Testis (tissue), 3 donors: ENCODE results near the gene DNAH9. TPM values are rescaled to one million over a fixed set of nuclear protein-coding genes. Genes with fewer than 3 reads are reported as not detected.
"Not testable (repeated sequence)": the region's sequence is repeated elsewhere in the genome, so short reads cannot be mapped to it uniquely, and the experiment has no call there.

Experiments
- DNase-seq: peaks from one replicate; pipeline ENCODE4 v3.0.0-alpha.2; 2019
- H3K27ac ChIP-seq, 2 donors: fragments of 200-600 bp; sonication (generic); one replicate each; pipeline ENCODE4 v1.5.1; 2019
- H3K27me3 ChIP-seq: fragments of 200-600 bp; sonication (generic); one replicate; pipeline ENCODE4 v1.5.1; 2019
- H3K36me3 ChIP-seq: fragments of 200-600 bp; sonication (generic); one replicate; pipeline ENCODE4 v1.5.1; 2017; ENCODE audit warnings: low read depth; ENCODE audit errors: missing control alignments
- H3K4me1 ChIP-seq: fragments of 200-600 bp; sonication (generic); one replicate; pipeline ENCODE4 v1.5.1; 2019
- H3K4me3 ChIP-seq, 2 donors: fragments of 200-600 bp; sonication (generic); one replicate each; pipeline ENCODE4 v1.5.1; 2017 to 2019
- H3K9me3 ChIP-seq: fragments of 200-600 bp; sonication (generic); one replicate; pipeline ENCODE4 v1.5.1; 2017
- POLR2A ChIP-seq: fragments of 450-650 bp; IDR thresholded peaks from one replicate; pipeline ENCODE4 v1.6.1; 2017; ENCODE audit warnings: antibody characterized with exemption, mild to moderate bottlenecking, moderate library complexity
- WGBS, 2 donors: methylation state at CpG; one replicate each; pipeline ENCODE4 v1.1.5; 2018; 5-methylcytosine and 5-hydroxymethylcytosine counted together
- intact Hi-C: fragments of 100-400 bp; cut with DNase I; formaldehyde crosslinking; loops from one replicate; pipeline ENCODE4 v1.15.1; 2023; ENCODE audit warnings: low total_unique reads
- polyA plus RNA-seq: library from polyadenylated mRNA; stranded (reverse); fragments of 350-450 nt; fragmentation: Illumina TruSeq; extraction: RNeasy Lipid Tissue Mini Kit (QIAGEN cat#74804); gene quantifications from one replicate; pipeline ENCODE4 v1.2.3, GENCODE V29; 2014; ENCODE audit warnings: low read depth, low replicate concordance; ENCODE audit not compliant: insufficient read depth
- total RNA-seq, 2 donors: library from RNA; depleted of rRNA; stranded (reverse); fragments of >200 nt; gene quantifications; one replicate each; pipeline ENCODE4 v1.2.3, GENCODE V29; 2016
- TF ChIP-seq, protein P1 (sequence below), 3 experiments: fragments of 450-650 bp in 2 of 3; fragments of 200-600 bp in 1 of 3; sonication (generic) in 1 of 3; IDR thresholded peaks; one replicate each; pipeline ENCODE4 v1.5.1; 2016 to 2019; ENCODE audit warnings: antibody characterized with exemption in 3 of 3, mild to moderate bottlenecking in 2 of 3, moderate library complexity in 1 of 3

DNAH9 gene
- total and polyA plus RNA-seq, 3 donors from 2014 or later = 15.4 to 22.9 (median 19.4) TPM

DNA sequence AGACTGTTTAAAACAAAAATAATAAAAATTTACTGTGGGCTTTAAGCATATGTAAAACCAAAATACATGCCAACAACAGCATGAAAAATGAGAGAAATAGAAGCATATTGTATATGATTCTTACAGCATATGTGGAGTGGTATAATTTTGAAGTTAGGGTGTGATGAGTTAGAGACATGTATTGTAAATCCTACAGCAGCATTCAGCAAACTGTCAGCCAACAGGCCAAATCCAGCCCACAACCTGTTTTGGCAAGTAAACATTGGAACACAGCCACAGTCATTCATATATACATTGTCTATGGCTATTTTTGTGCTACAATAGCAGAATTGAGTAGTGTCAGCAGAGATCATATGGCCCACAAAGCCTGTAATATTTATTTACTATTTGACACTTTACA, 356.7 kb downstream of the DNAH9 start:
- no peaks in the 10 kb centered on the region for H3K36me3 ChIP-seq
- H3K4me1 ChIP-seq = no peaks in the 10 kb centered on the region
- intact Hi-C loops = no loop called here
- H3K4me3 ChIP-seq = no peak overlapping the region
- H3K27me3 ChIP-seq = no peaks in the 10 kb centered on the region
- no peaks in the 10 kb centered on the region for H3K9me3 ChIP-seq
- H3K27ac ChIP-seq = no peak overlapping the region
- DNase-seq = no peak
- TF ChIP-seq, protein P1, sequence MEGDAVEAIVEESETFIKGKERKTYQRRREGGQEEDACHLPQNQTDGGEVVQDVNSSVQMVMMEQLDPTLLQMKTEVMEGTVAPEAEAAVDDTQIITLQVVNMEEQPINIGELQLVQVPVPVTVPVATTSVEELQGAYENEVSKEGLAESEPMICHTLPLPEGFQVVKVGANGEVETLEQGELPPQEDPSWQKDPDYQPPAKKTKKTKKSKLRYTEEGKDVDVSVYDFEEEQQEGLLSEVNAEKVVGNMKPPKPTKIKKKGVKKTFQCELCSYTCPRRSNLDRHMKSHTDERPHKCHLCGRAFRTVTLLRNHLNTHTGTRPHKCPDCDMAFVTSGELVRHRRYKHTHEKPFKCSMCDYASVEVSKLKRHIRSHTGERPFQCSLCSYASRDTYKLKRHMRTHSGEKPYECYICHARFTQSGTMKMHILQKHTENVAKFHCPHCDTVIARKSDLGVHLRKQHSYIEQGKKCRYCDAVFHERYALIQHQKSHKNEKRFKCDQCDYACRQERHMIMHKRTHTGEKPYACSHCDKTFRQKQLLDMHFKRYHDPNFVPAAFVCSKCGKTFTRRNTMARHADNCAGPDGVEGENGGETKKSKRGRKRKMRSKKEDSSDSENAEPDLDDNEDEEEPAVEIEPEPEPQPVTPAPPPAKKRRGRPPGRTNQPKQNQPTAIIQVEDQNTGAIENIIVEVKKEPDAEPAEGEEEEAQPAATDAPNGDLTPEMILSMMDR (IDR thresholded peaks at IDR 0.05) = no peak
- no peak for TF ChIP-seq POLR2A

DNA sequence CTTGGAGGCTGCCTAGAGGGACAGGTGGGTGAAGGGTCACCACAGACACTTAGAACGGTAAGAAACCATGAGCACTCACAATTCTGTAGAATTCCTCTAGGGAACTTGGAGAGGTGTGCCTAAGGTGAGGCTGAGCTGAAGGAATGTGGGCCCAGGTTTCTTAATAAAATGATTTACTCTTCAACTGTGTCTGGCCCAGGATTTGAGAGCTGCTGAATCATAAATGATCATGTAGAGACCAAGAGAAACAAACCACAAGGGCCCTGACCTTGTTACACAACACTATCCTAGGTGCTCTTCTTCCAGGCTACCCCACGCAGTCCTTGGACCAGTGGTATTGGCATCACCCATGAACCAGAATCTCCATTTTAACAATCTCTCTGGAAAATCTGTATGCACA, 371.3 kb downstream of the DNAH9 start:
- no peaks in the 10 kb centered on the region for H3K27me3 ChIP-seq
- H3K9me3 ChIP-seq = no peaks in the 10 kb centered on the region
- WGBS, 2 donors = 75 to 93% methylated on average over 2 of the region's 2 CpGs
- DNase-seq = no peak
- intact Hi-C loops = no loop called here
- no peak overlapping the region for H3K27ac ChIP-seq
- no peaks in the 10 kb centered on the region for H3K4me1 ChIP-seq
- H3K4me3 ChIP-seq = no peak overlapping the region
- H3K36me3 ChIP-seq = no peaks in the 10 kb centered on the region
- TF ChIP-seq, protein P1 (IDR thresholded peaks at IDR 0.05) = no peak
- no peak for TF ChIP-seq POLR2A

DNA sequence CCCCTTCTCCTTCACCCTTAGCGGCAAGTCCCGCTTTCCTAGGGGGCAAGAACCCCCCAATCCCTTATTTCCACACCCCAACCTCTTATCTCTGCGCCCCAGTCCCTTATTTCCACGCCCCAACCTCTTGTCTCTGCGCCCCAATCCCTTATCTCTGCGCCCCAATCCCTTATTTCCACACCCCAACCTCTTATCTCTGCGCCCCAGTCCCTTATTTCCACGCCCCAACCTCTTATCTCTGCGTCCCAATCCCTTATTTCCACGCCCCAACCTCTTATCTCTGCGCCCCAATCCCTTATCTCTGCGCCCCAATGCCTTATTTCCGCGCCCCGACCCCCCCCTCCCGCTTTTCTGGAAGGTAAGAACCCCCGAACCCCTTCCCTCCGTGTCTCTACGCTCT, 374.5 kb downstream of the DNAH9 start:
- H3K9me3 ChIP-seq, intact Hi-C loops, H3K36me3 ChIP-seq, H3K27me3 ChIP-seq, DNase-seq, H3K4me3 ChIP-seq, H3K27ac ChIP-seq, H3K4me1 ChIP-seq: not testable (repeated sequence)
- 94 to 98% methylated on average over 19 of the region's 19 CpGs for WGBS, 2 donors

DNA sequence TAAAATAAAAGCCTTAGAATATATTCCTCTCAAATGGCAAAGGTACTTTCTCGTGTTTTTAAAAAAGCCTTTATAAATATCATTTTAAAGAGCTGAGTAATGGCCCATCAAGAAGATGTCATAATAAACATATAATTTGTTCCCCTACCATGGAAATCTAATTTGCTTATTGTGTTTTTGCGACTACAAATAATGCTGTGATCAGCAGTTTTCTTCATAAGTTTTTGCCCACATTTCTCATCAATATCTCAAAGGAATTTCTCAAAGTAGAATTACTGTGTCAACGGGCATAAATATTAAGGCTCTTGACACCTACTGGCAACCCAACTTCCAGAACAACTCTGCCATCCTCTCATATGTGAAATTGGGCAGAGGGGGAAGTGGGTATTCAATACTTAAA, 381.5 kb downstream of the DNAH9 start:
- 96 to 97% methylated on average over 3 of the region's 3 CpGs for WGBS, 2 donors
- no peak overlapping the region for H3K4me3 ChIP-seq
- no peaks in the 10 kb centered on the region for H3K9me3 ChIP-seq
- TF ChIP-seq POLR2A = no peak
- TF ChIP-seq, protein P1 (IDR thresholded peaks at IDR 0.05) = no peak
- DNase-seq = no peak
- H3K27me3 ChIP-seq = no peaks in the 10 kb centered on the region
- no peaks in the 10 kb centered on the region for H3K36me3 ChIP-seq
- no peak overlapping the region for H3K27ac ChIP-seq
- no peaks in the 10 kb centered on the region for H3K4me1 ChIP-seq
- intact Hi-C loops = no loop called here

DNA sequence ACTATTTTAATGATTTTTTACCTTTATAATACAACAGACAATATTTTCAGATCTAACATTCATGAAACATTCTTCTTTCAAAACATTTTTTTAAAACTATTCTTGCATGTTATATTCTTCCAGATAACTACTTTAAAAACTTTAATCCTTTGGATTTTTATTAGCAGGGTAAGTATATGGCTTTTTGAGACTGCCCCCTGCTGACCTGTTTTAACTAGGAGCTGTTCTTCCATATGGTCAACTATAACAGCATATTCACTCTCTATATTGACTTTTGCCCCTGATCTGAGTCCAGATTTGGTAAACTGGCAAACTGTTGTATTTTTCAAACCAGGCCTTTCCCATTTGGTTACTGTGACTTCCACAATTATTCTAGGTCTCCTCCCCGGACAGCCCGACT, 382.5 kb downstream of the DNAH9 start:
- no peaks in the 10 kb centered on the region for H3K36me3 ChIP-seq
- H3K27me3 ChIP-seq = no peaks in the 10 kb centered on the region
- no peak overlapping the region for H3K27ac ChIP-seq
- no peak for DNase-seq
- H3K4me1 ChIP-seq = no peaks in the 10 kb centered on the region
- no peak for TF ChIP-seq POLR2A
- TF ChIP-seq, protein P1 (IDR thresholded peaks at IDR 0.05) = peak in 1 of 3 experiments; percentile 34
- 83 to 97% methylated on average over 2 of the region's 2 CpGs for WGBS, 2 donors
- no peaks in the 10 kb centered on the region for H3K9me3 ChIP-seq
- intact Hi-C loops = no loop called here
- no peak overlapping the region for H3K4me3 ChIP-seq
